8988T (cell line): Measurements from ENCODE around the gene EDC3.
"Not testable (repeated sequence)": the region's sequence is repeated elsewhere in the genome, so short reads cannot be mapped to it uniquely, and the experiment has no call there.

ENCODE experiments used
- DNase-seq: peaks from one replicate; pipeline ENCODE4 v3.0.0; 2011

The EDC3 gene, protein sequence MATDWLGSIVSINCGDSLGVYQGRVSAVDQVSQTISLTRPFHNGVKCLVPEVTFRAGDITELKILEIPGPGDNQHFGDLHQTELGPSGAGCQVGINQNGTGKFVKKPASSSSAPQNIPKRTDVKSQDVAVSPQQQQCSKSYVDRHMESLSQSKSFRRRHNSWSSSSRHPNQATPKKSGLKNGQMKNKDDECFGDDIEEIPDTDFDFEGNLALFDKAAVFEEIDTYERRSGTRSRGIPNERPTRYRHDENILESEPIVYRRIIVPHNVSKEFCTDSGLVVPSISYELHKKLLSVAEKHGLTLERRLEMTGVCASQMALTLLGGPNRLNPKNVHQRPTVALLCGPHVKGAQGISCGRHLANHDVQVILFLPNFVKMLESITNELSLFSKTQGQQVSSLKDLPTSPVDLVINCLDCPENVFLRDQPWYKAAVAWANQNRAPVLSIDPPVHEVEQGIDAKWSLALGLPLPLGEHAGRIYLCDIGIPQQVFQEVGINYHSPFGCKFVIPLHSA

DNA sequence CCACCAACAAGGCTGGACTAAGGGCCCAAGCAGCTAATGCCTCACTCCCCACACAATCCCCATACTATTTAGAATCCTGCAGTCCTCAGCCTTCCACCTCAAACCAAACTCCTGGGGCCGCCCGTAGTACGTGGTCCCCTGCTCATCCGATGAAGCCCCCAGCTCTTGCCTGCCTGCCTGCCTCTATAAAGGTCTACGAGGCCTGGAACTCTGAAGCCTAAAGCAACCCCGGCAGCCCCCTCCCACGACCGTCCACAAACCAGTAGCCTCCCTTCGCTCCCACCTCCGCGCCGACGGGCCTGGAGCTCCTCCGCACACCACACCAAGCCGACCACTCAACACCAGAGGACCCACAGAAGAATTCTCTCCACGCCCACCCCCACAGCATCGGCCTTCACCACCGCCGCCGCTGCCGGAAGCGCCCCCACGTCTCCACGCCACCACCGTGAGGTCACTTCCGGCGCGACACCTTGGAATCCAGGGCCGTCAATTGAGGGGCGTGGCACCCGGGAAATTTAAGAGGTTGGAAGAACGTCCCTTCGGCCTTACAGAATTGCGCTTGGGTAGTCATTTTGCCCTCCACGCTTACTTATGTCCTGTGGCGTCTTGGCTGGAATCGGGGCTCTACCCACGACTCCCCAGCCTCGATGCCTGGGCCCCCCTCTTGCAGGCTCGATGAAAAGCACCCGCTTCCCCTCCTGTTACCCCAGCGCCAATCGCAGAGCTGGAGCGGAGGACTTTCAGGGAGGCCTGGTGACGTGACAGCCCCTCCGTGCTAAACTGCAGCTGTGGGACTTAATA is at the start of gene EDC3:
EDC3 (minus strand) TSS at position 428 of the 801 bp plus-strand sequence. CDS start 20,900 bp downstream, outside the sequence.
- DNase-seq, result peak; percentile 44

DNA sequence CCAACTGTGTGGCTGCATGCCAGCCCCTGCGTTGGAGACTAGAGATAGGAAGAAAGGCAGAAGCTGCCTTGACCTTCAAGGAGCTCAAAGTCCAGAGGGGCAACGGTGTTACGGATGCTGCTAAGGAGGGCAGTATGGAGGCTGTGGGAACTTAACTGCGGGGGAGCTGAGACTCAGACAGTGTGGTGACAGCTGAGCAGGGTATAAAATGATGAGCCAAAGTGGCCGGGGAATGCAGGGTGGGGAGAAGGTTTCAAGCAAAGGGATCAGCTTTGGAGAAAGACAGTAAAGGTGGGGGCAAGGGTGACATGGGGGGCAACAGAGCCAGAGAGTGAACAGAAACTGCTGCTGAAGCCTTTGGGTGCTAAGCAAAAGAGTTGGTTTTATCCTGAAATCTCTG is 46.6 kb upstream of the EDC3 start:
- no peak for DNase-seq

DNA sequence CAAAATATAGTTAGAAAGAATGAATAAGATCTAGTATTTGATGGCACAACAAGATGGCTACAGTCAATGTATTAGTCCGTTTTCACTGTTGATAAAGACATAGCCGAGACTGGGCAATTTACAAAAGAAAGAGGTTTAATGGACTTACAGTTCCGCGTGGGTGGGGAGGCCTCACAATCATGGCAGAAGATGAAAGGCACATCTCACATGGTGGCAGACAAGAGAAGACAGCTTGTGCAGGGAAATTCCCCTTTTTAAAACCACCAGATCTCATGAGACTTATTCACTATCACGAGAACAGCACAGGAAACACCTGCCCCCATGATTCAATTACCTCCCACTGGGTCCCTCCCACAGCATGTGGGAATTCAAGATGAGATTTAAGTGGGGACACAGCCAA is 42.4 kb upstream of the EDC3 start:
- DNase-seq, result not testable (repeated sequence)

DNA sequence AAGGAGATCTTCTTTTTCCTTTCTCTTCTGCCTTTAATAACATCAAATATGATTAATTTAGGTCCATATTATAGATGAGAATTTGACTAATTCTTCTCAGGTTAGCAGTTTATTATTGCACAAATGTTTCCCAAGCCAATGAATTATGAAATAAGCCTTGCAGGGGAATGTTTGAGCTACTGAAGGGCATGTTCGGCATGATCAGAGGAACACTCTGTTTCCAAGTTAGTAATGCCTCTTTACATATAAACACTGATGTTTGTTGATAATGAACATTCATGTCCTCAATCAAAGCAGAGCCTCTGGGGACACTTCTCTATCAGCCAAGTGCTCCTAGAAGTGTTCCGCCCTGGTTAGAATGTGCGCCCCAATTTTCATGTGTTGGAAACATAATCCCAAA is 39.5 kb upstream of the EDC3 start:
- no peak for DNase-seq

DNA sequence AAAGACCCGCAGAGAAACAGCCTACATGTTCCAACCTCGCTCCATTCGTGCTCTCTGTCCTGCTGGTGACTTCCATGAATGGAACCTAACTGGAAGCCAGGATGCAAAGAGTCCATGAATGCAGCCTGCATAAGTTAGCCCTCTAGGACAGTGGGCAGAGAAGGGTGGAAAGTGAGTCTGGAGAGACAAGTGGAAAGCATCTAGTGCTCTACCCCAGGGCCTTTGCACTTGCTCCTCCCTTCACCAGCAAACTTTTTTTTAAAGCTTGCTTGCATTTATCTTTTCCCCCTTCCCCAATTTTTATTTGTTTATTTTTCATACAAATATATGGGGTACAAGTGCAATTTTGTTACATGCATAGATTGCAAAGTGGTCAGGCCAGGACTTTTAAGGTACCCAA is 37.4 kb upstream of the EDC3 start:
- no peak for DNase-seq

DNA sequence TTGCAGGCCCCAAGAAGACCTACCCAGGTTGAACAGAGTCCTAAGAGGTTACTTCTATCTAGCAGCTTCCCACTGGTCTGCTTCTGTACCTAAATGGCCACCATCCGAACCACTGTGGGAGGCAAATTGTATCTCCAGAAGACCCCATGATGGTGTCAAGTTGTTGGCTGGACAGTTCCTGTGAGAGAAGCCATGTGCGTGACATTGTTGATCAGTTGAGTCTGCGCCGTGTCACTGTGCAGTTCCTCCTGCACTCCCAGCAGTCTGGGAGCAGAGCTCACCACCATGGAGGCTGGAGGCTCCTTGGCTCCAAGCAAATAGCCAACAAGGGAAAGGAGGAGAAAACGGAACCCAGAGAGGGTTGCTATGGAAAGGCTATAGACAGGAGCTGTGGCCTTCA is 37.0 kb upstream of the EDC3 start:
- no peak for DNase-seq

DNA sequence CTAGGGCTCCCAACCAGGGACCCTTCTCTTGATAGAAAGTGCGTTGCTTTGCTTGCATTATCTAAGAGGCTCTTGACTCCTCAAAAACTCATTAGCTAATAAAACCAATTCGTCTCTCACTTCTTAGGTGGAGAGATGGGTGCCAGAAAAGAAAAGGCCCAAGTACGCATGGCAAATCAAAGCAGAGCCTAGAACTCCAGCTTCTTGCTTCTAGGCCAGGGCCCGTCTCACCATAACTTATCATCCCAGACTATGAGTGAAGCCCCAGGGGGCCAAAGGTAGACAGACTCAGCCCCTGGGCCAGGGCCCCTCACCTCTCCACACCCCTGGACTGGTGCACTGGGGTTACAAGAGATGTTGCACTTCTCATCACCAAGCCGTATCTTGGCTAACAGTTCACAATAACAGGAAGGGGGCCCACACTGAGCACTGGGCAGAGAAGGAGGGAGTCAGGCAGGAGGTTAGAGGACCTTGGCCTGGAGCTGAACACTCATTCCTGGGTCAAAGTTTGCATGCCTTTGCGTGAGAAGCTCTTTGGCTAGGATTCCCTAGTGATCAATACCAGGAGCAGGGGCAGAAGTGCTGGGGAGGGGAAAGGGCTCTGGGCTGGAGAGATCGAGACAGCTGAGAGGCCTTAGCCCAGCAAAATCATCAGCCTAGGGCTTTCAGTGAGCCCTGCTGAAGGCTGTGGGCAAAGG is 34.9 kb upstream of the EDC3 start:
- no peak for DNase-seq

DNA sequence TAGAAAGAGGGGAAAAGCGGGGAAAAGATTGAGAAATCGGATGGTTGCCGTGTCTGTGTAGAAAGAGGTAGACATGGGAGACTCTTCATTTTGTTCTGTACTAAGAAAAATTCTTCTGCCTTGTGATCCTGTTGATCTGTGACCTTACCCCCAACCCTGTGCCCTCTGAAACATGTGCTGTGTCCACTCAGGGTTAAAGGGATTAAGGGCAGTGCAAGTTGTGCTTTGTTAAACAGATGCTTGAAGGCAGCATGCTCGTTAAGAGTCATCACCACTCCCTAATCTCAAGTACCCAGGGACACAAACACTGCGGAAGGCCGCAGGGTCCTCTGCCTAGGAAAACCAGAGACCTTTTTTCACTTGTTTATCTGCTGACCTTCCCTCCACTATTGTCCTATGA is 33.5 kb upstream of the EDC3 start:
- not testable (repeated sequence) for DNase-seq

DNA sequence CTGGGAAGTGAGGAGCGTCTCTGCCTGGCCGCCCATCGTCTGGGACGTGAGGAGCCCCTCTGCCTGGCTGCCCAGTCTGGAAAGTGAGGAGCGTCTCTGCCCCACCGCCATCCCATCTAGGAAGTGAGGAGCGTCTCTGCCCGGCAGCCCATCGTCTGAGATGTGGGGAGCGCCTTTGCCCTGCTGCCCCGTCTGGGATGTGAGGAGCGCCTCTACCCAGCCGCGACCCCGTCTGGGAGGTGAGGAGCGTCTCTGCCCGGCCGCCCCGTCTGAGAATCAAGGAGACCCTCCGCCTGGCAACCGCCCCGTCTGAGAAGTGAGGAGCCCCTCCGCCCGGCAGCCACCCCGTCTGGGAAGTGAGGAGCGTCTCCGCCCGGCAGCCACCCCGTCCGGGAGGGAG is 32.9 kb upstream of the EDC3 start:
- not testable (repeated sequence) for DNase-seq

DNA sequence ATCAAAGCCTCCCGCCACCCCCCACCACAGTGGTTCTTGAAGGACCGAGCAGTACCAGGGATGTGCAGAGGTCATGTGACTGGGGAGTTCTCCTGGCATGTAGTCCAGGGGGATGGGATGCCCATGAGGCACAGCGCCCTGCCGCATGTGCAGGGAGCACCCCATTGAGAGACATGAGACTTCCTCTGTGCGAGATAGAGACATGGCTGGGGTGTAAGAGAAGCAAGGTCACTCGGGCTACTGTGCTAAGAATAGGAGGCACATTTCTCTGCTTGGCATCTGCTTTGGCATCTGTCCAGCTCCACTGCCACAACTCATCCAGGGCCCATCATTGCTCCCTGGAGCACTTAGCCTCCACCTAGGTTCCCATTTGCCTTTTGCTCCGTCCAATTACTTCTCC is 31.9 kb upstream of the EDC3 start:
- no peak for DNase-seq

DNA sequence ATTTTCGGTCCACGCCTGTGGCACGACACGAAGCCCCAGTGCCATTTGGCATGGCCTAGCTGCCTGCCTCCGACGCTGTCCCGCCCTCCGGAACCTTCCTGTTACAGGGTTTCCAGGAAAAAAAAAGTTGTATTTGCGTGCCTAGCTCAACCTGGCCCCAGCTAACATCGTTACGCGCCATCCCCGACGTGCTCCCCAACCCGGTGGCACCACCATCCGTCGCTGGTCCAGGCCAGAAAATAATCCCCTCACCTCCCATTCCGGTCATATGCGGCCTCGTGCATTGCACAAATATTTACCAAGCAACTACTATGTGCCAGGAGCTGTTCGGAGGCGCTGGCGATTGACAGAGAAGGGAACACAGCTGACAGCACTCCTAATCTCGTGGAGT is 30.9 kb upstream of the EDC3 start:
- no peak for DNase-seq

DNA sequence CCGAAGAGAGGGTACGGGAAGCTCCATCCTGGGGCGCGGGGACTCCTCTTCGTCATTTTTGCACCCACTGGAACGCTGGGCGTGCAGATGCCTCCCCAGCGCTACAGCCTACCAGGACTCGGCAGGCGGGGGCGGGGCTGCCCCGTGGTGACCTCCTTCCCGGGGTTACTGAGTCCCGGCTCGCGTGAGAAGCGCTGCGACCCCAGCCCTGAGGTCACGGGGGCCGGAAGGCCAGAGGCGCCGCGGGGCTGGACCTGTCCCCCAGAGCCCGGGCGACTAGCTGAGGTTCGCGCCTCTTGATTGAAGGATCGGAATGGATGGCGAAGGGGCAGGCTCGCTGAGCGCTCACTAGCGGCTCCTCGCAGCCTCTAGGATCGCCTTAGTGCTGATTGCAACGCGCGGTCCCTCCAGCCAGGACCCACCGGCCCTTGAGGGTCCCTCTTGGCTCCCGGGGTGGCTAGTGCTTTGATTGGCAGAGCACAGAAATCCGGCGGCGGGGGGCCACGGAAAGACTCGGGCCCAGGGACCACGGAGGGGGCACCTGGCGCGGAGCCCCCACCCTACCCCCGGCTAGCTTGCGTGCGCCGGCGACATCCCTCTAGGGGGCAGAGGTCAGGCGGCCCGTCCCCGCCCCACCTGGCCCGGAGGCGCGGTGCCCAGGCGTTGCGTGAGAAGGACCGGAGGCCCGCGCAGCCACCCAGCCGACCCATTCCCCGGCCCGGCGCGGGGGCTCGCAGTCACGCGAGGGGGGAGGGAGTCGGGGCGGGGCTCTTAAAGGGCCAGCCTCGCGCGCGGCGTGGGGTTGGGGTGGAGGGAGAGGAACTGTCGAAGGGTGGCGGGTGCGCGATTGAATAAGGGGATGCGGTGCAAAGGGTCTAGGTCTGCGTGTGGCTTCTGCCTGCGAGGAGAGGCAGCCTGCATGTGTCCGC is 30.3 kb upstream of the EDC3 start:
- DNase-seq, result peak; percentile 49

DNA sequence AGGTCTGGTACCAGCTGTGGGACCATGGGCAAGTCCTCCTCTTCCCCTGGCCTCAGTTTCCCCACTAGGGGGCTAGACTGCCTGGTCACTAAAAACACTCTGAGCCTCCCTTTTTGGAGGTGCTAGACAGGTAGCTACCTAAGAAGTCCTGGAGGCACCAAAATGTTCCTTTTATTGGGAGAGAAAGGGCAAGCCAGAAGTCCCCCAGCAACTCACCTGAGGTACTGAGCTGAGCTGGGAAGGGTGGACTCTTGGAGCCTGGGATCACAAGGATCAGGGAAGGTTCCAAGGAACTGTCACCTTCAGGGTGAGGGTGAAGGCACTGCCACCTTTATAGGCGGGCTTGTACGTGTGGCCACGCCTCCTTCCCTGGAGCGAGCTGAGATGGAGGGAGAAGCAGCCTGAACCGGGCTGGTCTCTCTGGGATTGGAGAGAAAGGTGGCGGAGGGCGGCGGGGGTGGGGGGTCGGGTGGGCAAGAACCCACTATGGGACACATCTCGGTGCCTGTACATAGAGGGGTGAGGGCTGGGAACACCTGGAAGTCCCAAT is 29.5 kb upstream of the EDC3 start, which contains the start of gene CYP1A1:
CYP1A1 (minus strand) TSS at position 304 of the 550 bp plus-strand sequence. CDS start 2,431 bp downstream, outside the sequence.
- DNase-seq, result no peak

DNA sequence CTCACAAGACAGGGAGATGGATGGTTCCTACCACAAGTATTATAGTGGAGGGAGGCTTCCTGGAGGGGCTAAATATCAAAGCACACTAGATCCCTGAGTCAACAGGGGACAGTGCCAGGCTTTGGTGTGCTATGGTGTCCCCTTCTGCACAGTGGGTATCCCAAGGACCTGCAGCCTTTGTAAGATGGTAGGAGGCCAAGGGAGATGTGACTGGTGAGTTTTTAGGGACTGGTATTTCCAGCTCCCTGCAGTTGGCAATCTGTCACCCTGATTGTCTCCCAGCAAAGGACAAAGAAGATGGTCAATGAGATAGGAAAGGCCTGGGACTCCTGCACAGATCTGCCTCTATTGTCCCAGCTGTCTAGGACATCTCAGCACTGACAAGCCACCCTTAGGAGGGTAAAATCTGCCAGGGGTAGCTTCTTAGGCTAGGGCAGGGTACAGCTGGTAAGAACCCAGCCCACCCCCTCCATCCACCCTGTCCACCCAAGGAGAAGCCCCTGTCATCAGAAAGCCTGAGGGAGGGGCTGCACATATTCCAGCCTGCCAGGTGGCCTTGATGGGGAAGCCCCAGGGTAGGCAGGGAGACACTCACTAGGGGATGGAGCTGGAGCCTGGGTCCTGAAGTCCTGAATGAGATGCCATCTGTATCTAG is 28.9 kb upstream of the EDC3 start:
- DNase-seq, result no peak

DNA sequence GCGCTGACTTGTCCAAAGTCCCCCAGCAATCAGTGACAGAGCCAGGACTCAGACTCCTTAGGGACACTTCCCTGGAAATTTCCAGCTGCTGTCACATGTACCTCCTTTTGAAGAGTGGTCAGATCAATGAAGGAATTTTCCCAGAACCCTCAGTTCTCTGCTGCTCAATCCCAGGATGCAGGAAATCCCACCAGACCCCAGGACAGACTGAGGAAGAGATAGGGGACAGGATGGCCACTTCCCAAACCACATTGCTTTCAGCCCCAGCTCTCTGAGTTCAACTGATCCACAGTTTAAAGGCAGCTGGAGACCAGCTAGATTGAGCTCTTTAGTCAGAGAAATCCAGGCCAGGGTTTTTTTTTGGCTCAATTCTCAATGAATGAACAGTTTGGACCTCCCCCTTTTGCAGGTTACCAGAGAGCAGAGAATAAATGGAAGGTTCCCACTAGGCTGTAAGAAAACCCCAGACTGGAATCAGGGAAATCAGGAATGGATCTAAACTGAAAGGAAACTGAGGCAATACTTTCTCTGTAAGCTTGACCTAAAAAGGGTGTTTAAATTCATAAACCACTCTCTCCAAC is 28.0 kb upstream of the EDC3 start:
- no peak for DNase-seq

DNA sequence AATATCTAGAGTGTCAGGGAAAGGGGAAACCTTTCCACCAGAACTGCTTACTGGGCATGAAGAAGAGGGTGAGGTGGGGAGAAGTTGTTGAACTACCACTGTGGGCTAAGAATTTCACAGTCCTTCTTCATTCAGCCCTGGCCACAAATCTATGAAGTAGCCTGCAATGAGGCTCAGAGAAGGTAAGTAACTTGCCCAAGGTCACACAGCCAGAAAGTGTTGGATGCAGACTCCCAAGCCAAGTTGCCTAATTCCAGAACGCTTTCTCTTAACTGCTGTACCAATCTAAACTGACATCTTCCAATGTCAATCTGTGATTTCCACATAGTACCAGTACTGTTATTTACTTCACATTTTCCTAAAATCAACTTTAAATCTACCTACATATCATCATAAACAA is 27.4 kb upstream of the EDC3 start:
- no peak for DNase-seq

DNA sequence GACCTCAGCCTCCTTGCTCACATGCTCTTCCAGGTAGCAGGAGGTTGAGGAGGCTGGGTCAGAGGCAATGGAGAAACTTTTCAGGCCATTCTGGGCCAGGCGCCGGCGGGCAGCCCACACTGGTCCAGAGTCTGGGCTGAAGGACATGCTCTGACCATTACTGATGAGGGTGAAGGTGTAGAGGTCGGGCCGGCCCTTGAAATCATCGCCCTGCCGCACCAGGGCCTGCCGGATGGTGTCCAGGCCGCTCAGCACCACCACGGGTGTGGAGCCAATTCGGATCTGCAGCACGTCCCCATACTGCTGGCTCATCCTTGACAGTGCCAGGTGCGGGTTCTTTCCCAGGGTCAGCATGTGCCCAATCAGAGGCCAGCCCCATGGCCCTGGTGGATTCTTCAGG is 26.8 kb upstream of the EDC3 start:
- no peak for DNase-seq

DNA sequence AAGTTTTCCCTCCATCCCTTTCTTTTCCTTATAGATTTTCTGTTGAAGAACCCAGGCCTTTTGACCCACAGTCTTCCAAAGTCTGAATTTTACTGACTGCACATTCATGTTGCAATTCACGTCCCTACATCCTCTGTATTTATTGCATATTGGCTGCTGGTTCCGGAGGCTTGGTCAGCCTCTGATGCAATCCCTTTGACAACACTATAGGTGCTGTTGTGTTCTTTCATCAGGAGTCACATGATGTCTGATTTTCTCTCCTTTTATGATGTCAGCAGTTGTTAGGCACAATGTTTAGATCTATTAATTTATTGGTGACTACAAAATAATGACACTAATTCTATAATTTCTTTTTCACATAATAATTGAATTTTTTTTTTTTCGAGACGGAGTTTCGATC is 20.8 kb upstream of the EDC3 start:
- no peak for DNase-seq

DNA sequence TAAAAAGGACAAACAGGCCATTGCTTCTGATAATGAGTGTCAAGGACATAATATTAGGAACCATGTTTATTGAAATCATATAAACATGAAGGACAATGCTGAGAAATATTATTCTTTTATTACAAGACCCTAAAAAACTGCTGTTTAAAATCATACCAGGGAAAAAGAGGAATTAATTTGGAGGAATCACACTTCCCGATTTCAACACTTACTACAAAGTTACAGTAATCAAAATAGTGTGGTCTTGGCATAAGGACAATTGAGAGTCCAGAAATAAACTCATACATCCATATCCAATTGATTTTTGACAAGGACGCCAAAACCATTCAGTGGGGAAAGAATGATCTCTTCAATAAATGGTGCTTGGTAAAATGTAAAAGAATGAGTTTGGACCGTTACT is 16.5 kb upstream of the EDC3 start:
- DNase-seq, result no peak

DNA sequence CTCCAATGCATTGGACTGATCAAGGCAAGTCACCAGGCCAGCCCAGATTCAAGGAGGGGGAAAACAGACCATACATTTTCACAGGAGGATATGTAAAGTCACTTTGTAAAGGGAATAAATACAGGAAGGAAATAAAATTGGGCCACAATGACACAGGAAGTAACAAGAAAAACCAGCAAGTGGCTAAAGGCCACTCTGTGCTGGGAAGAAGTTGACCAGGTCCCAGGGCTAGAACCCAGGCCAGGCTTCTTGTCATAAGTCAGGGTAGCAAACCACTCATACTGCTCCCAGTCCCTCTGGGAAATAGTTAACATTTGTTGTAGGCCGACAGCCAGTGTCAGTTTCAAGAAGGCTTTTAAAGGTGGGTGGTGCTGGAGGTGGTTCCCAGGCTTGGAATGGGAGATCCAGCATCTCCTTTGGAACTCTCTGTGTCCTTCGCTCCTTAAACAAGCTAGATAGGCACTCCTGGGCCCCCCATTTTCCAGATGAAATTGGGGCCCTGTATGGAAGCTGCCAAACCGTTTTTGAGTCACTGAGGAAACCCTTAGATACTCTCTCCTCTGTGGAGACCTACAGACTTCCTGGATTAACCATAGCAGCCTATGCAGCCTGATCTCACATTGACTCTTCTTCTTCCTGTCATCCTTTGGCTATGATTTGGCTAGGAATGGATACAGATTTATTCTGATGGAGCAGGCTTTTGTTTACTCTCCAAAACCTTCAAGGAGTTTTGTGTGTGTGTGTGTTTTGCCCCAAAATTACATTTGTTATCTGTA is 14.7 kb upstream of the EDC3 start:
- no peak for DNase-seq
